Measurements from ENCODE around the gene ADAMTS18.

Gene ADAMTS18

DNA sequence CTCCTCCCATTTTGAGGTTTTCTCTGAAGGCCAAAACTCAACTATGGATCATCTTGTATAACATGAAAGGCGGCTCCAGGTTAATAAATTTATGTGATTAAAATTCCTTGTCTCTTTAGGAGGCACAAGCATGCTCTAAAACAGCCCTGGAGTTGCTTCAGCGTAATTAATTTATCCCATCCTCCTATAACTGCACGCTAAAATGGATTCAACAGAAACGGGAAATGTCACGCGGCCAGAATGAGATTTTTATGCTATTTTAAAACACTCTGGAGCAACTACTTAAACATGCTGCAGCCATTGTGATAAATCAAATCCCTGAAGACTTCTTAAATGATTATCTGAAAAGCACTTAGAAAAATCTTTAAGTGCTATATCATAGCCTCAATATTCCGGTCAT is 106.6 kb downstream of the ADAMTS18 start:
- DNase-seq (ENCODE audit: extremely low read depth, low read depth): no peak
- TF ChIP-seq, protein P1, sequence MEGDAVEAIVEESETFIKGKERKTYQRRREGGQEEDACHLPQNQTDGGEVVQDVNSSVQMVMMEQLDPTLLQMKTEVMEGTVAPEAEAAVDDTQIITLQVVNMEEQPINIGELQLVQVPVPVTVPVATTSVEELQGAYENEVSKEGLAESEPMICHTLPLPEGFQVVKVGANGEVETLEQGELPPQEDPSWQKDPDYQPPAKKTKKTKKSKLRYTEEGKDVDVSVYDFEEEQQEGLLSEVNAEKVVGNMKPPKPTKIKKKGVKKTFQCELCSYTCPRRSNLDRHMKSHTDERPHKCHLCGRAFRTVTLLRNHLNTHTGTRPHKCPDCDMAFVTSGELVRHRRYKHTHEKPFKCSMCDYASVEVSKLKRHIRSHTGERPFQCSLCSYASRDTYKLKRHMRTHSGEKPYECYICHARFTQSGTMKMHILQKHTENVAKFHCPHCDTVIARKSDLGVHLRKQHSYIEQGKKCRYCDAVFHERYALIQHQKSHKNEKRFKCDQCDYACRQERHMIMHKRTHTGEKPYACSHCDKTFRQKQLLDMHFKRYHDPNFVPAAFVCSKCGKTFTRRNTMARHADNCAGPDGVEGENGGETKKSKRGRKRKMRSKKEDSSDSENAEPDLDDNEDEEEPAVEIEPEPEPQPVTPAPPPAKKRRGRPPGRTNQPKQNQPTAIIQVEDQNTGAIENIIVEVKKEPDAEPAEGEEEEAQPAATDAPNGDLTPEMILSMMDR (IDR thresholded peaks at IDR 0.05; ENCODE audit: low read depth, low read length, missing control alignments): no peak
- no peak overlapping the region for H3K4me3 ChIP-seq (replicated peaks; ENCODE audit: low read depth, low read length)

DNA sequence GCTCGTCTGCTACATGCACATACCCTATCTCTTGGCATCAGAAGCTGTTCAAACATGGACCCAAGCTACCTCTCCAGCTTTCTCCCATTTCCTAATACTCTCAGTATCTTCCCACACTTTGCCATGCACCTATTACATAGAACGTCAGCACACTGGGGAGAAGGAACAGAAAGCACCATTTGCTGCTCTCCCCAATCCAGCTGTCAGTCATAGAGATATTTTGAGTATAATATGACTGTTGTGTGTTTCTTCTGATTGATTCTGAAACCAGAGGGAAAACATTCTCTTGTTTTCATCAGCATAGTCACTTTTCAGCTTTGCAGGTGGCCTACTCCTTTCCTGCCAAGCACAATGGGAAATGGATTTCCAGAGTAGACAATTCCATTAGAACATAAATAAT is 107.1 kb downstream of the ADAMTS18 start:
- no peak overlapping the region for H3K4me3 ChIP-seq (replicated peaks; ENCODE audit: low read depth, low read length)
- TF ChIP-seq, protein P1 (IDR thresholded peaks at IDR 0.05; ENCODE audit: low read depth, low read length, missing control alignments): no peak
- no peak for DNase-seq (ENCODE audit: extremely low read depth, low read depth)

DNA sequence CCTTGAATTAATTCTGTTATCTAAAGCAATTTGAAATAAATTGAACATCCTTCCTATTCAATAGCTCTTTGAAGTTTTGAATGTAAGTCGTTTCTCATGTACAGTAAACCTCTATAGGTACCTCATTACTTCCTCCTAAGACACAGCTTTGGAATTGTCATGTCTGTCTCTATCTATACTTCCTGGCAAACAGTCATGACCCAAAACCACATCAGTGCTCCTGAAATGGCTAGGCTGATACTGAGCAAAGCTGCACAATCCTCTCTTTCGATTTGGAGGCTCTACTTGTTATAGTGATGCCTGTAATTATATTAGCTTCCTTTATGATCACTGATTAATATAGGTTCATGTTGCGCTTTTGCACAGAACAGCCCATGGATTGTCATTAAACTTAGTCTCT is 110.1 kb downstream of the ADAMTS18 start:
- H3K4me3 ChIP-seq (replicated peaks; ENCODE audit: low read depth, low read length): no peak overlapping the region
- no peak for DNase-seq (ENCODE audit: extremely low read depth, low read depth)
- TF ChIP-seq, protein P1 (IDR thresholded peaks at IDR 0.05; ENCODE audit: low read depth, low read length, missing control alignments): no peak

DNA sequence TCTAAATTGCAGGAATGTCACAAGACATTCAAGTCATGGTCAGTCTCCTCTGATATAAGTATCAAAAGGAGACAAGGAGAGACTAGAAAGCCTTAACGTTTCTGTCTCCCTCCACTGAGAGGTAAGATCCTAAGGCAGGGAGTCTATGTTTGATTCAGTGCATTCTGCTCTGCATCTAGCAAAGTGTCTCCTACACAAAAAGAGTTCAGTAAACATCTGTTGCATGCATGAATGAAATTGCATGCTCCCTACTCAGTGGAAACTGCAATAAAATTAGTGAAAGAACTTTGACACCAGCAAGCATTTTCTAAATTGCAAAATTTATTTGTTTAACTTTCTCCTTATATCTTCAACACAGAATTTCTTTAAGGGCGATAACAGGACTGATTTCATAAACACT is 111.1 kb downstream of the ADAMTS18 start:
- no peak for DNase-seq (ENCODE audit: extremely low read depth, low read depth)
- TF ChIP-seq, protein P1 (IDR thresholded peaks at IDR 0.05; ENCODE audit: low read depth, low read length, missing control alignments): no peak
- no peak overlapping the region for H3K4me3 ChIP-seq (replicated peaks; ENCODE audit: low read depth, low read length)

DNA sequence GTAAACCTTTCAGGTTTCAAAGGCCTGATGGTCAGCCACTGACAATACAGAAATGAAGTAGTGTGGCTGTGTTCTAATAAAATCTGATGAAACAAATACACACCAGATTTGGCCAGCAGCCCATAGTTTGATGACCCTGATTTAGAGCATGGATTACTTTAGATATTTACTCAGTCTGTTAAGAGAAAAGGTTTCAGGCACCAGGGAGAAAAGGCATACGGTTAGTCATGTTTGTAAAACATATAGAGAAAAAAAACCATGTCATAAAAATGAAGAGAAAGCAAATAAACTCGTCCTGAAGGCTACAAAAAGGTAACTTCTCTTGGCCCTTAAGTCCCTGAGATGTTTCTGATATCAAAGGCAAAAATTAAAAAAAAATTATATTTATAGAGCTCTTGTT is 112.1 kb downstream of the ADAMTS18 start:
- DNase-seq (ENCODE audit: extremely low read depth, low read depth): no peak
- TF ChIP-seq, protein P1 (IDR thresholded peaks at IDR 0.05; ENCODE audit: low read depth, low read length, missing control alignments): no peak
- H3K4me3 ChIP-seq (replicated peaks; ENCODE audit: low read depth, low read length): no peak overlapping the region

DNA sequence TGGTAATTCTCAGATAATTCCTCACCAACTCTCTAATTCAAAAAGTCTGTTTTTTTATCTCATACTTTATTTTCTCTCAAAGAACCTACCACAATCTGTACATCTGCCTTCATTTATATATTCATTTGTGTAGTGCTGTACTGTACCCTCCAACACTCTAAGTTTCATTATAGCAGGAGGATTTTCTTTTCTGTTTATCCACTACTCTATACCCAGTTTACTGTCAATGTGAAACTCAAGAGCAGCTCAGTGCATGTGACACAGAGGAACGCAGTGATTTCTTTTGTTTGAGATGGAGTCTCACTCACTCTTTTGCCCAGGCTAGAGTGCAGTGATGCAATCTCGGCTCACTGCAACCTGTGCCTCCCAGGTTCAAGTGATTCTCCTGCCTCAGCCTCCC is 117.8 kb downstream of the ADAMTS18 start:
- no peak overlapping the region for H3K4me3 ChIP-seq (replicated peaks; ENCODE audit: low read depth, low read length)
- no peak for DNase-seq (ENCODE audit: extremely low read depth, low read depth)
- TF ChIP-seq, protein P1 (IDR thresholded peaks at IDR 0.05; ENCODE audit: low read depth, low read length, missing control alignments): no peak

DNA sequence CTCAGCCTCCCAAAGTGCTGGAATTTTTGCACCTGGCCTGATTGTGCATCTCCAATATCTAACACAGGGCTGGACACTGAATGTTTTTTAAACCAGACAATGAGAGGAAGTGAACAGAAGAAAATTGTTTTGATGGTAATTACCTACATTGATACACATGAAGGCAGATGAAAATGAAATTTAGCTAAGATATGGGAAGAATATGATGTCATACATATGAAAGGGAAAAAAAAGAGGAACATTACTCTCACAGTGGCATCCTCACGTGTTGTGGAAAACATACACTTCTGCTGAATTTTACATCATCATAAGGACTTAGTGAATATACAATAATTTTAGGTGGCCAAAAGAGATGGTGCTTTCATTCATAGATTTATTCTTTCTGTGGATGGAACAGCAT is 124.0 kb downstream of the ADAMTS18 start:
- TF ChIP-seq, protein P1 (IDR thresholded peaks at IDR 0.05; ENCODE audit: low read depth, low read length, missing control alignments): no peak
- no peak for DNase-seq (ENCODE audit: extremely low read depth, low read depth)
- H3K4me3 ChIP-seq (replicated peaks; ENCODE audit: low read depth, low read length): no peak overlapping the region
